ENCODE measurements around the gene MICAL3. TPM values are rescaled to one million over a fixed set of nuclear protein-coding genes. Genes with fewer than 3 reads are reported as not detected.
A peak's percentile ranks its signal among the peaks of the same experiment; 100 is the strongest.

MICAL3 gene
- total and polyA plus RNA-seq, 3 donors from 2014 or later, result 103 to 106 (median 104) TPM

GRCh38 chr22:17845790-17846189 is 178.6 kb downstream of the MICAL3 start:
- H3K27ac ChIP-seq, result no peak overlapping the region
- intact Hi-C loops (cut with DNase I; ENCODE audit: low total_unique reads), result no loop called here
- TF ChIP-seq POLR2A (IDR thresholded peaks at IDR 0.05) (no peak), CTCF (IDR thresholded peaks at IDR 0.05) (no peak)
- H3K9me3 ChIP-seq, result no peaks in the 10 kb centered on the region
- no peaks in the 10 kb centered on the region for H3K27me3 ChIP-seq
- WGBS, 2 donors, result 52 to 56% methylated on average over 3 of the region's 3 CpGs
- H3K4me1 ChIP-seq, result peaks cover 18% of the 10 kb centered on the region
- H3K36me3 ChIP-seq (ENCODE audit: low read depth, missing control alignments), result no peaks in the 10 kb centered on the region
- DNase-seq, result no peak
- no peak overlapping the region for H3K4me3 ChIP-seq

GRCh38 chr22:17845327-17845726 is 179.0 kb downstream of the MICAL3 start:
- TF ChIP-seq CTCF (IDR thresholded peaks at IDR 0.05) (no peak), POLR2A (IDR thresholded peaks at IDR 0.05) (no peak)
- no peaks in the 10 kb centered on the region for H3K27me3 ChIP-seq
- H3K9me3 ChIP-seq, result no peaks in the 10 kb centered on the region
- no peak overlapping the region for H3K4me3 ChIP-seq
- peaks cover 18% of the 10 kb centered on the region for H3K4me1 ChIP-seq
- no peak overlapping the region for H3K27ac ChIP-seq
- no peaks in the 10 kb centered on the region for H3K36me3 ChIP-seq (ENCODE audit: low read depth, missing control alignments)
- WGBS, 2 donors, result 93 to 97% methylated on average over 8 of the region's 8 CpGs
- DNase-seq, result no peak
- intact Hi-C loops (cut with DNase I; ENCODE audit: low total_unique reads), result no loop called here

GRCh38 chr22:17844150-17844549 is 180.2 kb downstream of the MICAL3 start:
- WGBS, 2 donors, result 89 to 94% methylated on average over 4 to 5 of the region's 5 CpGs
- Histone ChIP-seq H3K27ac (no peak overlapping the region), H3K4me3 (no peak overlapping the region), H3K4me1 (peaks cover 18% of the 10 kb centered on the region), H3K27me3 (no peaks in the 10 kb centered on the region), H3K36me3 (ENCODE audit: low read depth, missing control alignments) (no peaks in the 10 kb centered on the region), H3K9me3 (no peaks in the 10 kb centered on the region)
- intact Hi-C loops (cut with DNase I; ENCODE audit: low total_unique reads), result no loop called here
- TF ChIP-seq POLR2A (IDR thresholded peaks at IDR 0.05) (no peak), CTCF (IDR thresholded peaks at IDR 0.05) (no peak)
- no peak for DNase-seq

- Histone ChIP-seq H3K27ac (no peak overlapping the region), H3K4me1 (peaks cover 18% of the 10 kb centered on the region), H3K4me3 (no peak overlapping the region), H3K36me3 (ENCODE audit: low read depth, missing control alignments) (no peaks in the 10 kb centered on the region), H3K9me3 (no peaks in the 10 kb centered on the region), H3K27me3 (no peaks in the 10 kb centered on the region)
- intact Hi-C loops (cut with DNase I; ENCODE audit: low total_unique reads), result no loop called here
- TF ChIP-seq CTCF (IDR thresholded peaks at IDR 0.05) (no peak), POLR2A (IDR thresholded peaks at IDR 0.05) (no peak)
- peak; percentile 26 for DNase-seq
- 71 to 100% methylated on average over 1 to 20 of the region's 20 CpGs for WGBS, 2 donors
Measured at GRCh38 chr22:17842386-17842785, 182.0 kb downstream of the MICAL3 start.

- DNase-seq, result no peak
- Histone ChIP-seq H3K27ac (no peak overlapping the region), H3K36me3 (ENCODE audit: low read depth, missing control alignments) (no peaks in the 10 kb centered on the region), H3K9me3 (no peaks in the 10 kb centered on the region), H3K4me1 (peaks cover 13% of the 10 kb centered on the region), H3K4me3 (no peak overlapping the region), H3K27me3 (no peaks in the 10 kb centered on the region)
- 91 to 93% methylated on average over 9 to 16 of the region's 16 CpGs for WGBS, 2 donors
- TF ChIP-seq CTCF (IDR thresholded peaks at IDR 0.05) (no peak), POLR2A (IDR thresholded peaks at IDR 0.05) (no peak)
- intact Hi-C loops (cut with DNase I; ENCODE audit: low total_unique reads), result no loop called here
Measured at GRCh38 chr22:17841836-17842235, 182.5 kb downstream of the MICAL3 start.

Data from testis (tissue), 3 donors.